ENCODE results near the gene KIR3DL1.
"Not testable (repeated sequence)": the region's sequence is repeated elsewhere in the genome, so short reads cannot be mapped to it uniquely, and the experiment has no call there.

GRCh38 chr19:54772666-54773065, 43.6 kb upstream of the KIR3DL1 start:
- TF ChIP-seq CTCF (IDR thresholded peaks at IDR 0.05; ENCODE audit: low read depth, low read length); POLR2A (IDR thresholded peaks at IDR 0.05; ENCODE audit: extremely low read depth, insufficient read length): not testable (repeated sequence)
- TF ChIP-seq, protein P1, sequence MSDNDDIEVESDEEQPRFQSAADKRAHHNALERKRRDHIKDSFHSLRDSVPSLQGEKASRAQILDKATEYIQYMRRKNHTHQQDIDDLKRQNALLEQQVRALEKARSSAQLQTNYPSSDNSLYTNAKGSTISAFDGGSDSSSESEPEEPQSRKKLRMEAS (IDR thresholded peaks at IDR 0.05; ENCODE audit: low read depth, low read length) = not testable (repeated sequence)

All from NB4 (cell line).